Fibroblast of lung (primary cell): ENCODE data around the gene COL11A1.

Experiments
- CTCF ChIP-seq, 2 donors: IDR thresholded peaks in 1 of 2; conservative IDR thresholded peaks in 1 of 2; 1 replicate in 1 of 2; 2 replicates in 1 of 2; pipeline ENCODE4 v1.5.1; 2011 to 2012; ENCODE audit warnings: low read length in 2 of 2, control low read depth in 1 of 2, inconsistent platforms in 1 of 2, low read depth in 1 of 2, mild to moderate bottlenecking in 1 of 2
- EZH2 ChIP-seq: IDR thresholded peaks from 2 replicates; pipeline ENCODE4 v1.5.1; 2012; ENCODE audit warnings: low read length, control low read depth, mild to moderate bottlenecking; ENCODE audit errors: missing control alignments

- TF ChIP-seq CTCF (conservative IDR thresholded peaks at IDR 0.05 in 1 of 2, IDR thresholded peaks at IDR 0.05 in 1 of 2; ENCODE audit: low read depth in 1 of 2, low read length in 2 of 2) = no peak
- TF ChIP-seq EZH2 = no peak
Measured at GRCh38 chr1:103056423-103056822, 51.9 kb downstream of the COL11A1 start.
